ENCODE measurements around the gene SYNPO2.
A peak's percentile ranks its signal among the peaks of the same experiment; 100 is the strongest.
"Not testable (repeated sequence)": the region's sequence is repeated elsewhere in the genome, so short reads cannot be mapped to it uniquely, and the experiment has no call there.

The SYNPO2 gene

DNA sequence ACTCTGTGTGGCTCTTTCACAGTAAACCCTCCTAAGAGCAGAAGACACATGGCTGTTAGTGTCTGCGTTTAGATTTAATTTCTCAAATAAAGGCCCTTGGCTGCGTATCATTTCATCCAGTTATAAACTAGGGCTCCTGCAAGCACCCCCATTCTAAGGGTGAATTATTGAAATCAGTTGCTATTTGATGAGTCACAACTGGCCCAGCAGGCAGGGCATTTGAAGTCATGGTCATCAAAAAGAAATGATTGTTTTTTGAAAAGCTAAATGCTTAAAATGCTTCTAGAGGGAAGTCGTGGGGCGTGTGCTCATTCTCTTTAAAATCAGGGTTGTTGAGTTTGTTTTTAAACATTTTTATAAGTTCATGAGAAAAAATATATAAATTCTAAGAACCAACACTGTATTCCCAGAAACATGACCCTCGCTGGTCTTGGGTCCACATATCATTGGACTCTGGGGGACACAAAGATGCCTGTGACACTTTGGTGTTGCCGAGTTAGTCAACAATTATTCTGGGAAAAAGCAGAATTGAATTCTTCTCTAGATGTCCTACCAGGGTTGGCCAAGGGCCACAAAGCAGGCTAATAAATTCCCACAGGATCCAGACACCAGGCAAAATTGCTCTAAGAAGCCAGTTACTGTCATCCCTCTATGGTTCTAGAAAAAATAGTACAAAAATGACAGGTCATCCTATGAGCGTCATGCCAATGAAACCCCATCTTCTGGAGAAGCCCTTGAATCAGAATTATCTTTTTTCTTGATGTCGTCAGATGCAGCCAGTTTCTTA lies 147.5 kb downstream of the SYNPO2 start:
- no peak overlapping the region for H3K4me3 ChIP-seq (ENCODE audit: low read depth in 1 of 2, low read length in 2 of 2)
- peak overlapping the region; percentile 66 for H3K27ac ChIP-seq (ENCODE audit: low read length)
- H3K27me3 ChIP-seq (ENCODE audit: low read depth, low read length): no peaks in the 10 kb centered on the region
- no peaks in the 10 kb centered on the region for H3K9me3 ChIP-seq (ENCODE audit: control insufficient read depth in 1 of 2, low read length in 2 of 2)
- H3K36me3 ChIP-seq (ENCODE audit: control insufficient read depth in 1 of 2, insufficient read depth in 2 of 2, low read length in 2 of 2): peaks cover 13 to 15% of the 10 kb centered on the region in 2 donors
- peaks cover 0 to 48% of the 10 kb centered on the region in 2 donors for H3K4me1 ChIP-seq (ENCODE audit: control insufficient read depth in 1 of 2, insufficient read depth in 2 of 2, low read length in 2 of 2)

GRCh38 chr4:119037709-119038108 lies 149.1 kb downstream of the SYNPO2 start:
- no peak overlapping the region for H3K4me3 ChIP-seq (ENCODE audit: low read depth in 1 of 2, low read length in 2 of 2)
- H3K36me3 ChIP-seq (ENCODE audit: control insufficient read depth in 1 of 2, insufficient read depth in 2 of 2, low read length in 2 of 2): peaks cover 0 to 13% of the 10 kb centered on the region in 2 donors
- H3K9me3 ChIP-seq (ENCODE audit: control insufficient read depth in 1 of 2, low read length in 2 of 2): no peaks in the 10 kb centered on the region
- no peaks in the 10 kb centered on the region for H3K27me3 ChIP-seq (ENCODE audit: low read depth, low read length)
- H3K4me1 ChIP-seq (ENCODE audit: control insufficient read depth in 1 of 2, insufficient read depth in 2 of 2, low read length in 2 of 2): peaks cover 0 to 61% of the 10 kb centered on the region in 2 donors
- H3K27ac ChIP-seq (ENCODE audit: low read length): peak overlapping the region; percentile 68

GRCh38 chr4:119038116-119038841 lies 149.6 kb downstream of the SYNPO2 start:
- H3K27me3 ChIP-seq (ENCODE audit: low read depth, low read length): no peaks in the 10 kb centered on the region
- H3K4me3 ChIP-seq (ENCODE audit: low read depth in 1 of 2, low read length in 2 of 2): no peak overlapping the region
- peaks cover 0 to 13% of the 10 kb centered on the region in 2 donors for H3K36me3 ChIP-seq (ENCODE audit: control insufficient read depth in 1 of 2, insufficient read depth in 2 of 2, low read length in 2 of 2)
- H3K4me1 ChIP-seq (ENCODE audit: control insufficient read depth in 1 of 2, insufficient read depth in 2 of 2, low read length in 2 of 2): peaks cover 0 to 64% of the 10 kb centered on the region in 2 donors
- no peaks in the 10 kb centered on the region for H3K9me3 ChIP-seq (ENCODE audit: control insufficient read depth in 1 of 2, low read length in 2 of 2)
- peak overlapping the region; percentile 68 for H3K27ac ChIP-seq (ENCODE audit: low read length)

DNA sequence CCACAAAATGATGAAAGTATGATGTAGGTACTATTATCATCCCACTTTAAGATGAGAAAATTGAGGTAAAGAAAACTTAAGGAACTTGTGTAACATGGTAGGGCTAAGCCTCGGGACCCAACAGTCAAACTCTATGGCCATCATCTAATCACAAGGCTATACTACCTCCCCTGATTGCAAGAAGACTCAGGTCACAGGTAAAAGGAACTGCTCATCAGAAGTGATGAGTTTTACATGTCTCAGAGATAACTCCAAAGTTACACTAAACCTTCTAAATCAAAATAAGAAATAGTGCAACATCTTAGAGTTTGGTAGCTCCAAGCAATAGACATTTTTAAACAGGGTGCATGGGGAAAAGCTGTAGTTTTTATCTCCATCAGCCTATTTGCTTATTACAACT lies 150.5 kb downstream of the SYNPO2 start:
- H3K27me3 ChIP-seq (ENCODE audit: low read depth, low read length): no peaks in the 10 kb centered on the region
- no peak overlapping the region for H3K4me3 ChIP-seq (ENCODE audit: low read depth in 1 of 2, low read length in 2 of 2)
- H3K27ac ChIP-seq (ENCODE audit: low read length): peak overlapping the region; percentile 78
- peaks cover 0 to 57% of the 10 kb centered on the region in 2 donors for H3K4me1 ChIP-seq (ENCODE audit: control insufficient read depth in 1 of 2, insufficient read depth in 2 of 2, low read length in 2 of 2)
- peaks cover 0 to 8% of the 10 kb centered on the region in 2 donors for H3K36me3 ChIP-seq (ENCODE audit: control insufficient read depth in 1 of 2, insufficient read depth in 2 of 2, low read length in 2 of 2)
- no peaks in the 10 kb centered on the region for H3K9me3 ChIP-seq (ENCODE audit: control insufficient read depth in 1 of 2, low read length in 2 of 2)

DNA sequence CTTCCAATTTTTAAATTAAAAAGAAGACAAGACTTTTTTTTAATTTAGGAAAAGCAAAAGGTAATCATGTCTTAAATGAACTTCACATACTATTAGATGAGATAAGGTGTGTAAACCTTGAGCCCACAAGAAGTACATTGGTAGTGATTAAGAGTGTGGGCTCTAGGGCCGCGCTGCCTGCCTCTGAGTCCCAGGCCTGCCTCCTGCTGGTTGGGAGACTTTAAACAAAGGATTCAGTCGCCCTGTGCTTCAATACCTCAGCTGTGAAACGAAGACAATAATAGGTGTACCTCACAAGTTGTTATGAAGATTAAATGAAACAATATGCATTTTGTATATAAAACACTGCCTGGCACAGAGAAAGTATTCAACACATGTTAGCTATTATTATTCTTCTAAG lies 151.1 kb downstream of the SYNPO2 start:
- no peaks in the 10 kb centered on the region for H3K9me3 ChIP-seq (ENCODE audit: control insufficient read depth in 1 of 2, low read length in 2 of 2)
- H3K4me1 ChIP-seq (ENCODE audit: control insufficient read depth in 1 of 2, insufficient read depth in 2 of 2, low read length in 2 of 2): peaks cover 0 to 51% of the 10 kb centered on the region in 2 donors
- peaks cover 0 to 2% of the 10 kb centered on the region in 2 donors for H3K36me3 ChIP-seq (ENCODE audit: control insufficient read depth in 1 of 2, insufficient read depth in 2 of 2, low read length in 2 of 2)
- H3K27me3 ChIP-seq (ENCODE audit: low read depth, low read length): no peaks in the 10 kb centered on the region
- H3K27ac ChIP-seq (ENCODE audit: low read length): peak overlapping the region; percentile 78
- no peak overlapping the region for H3K4me3 ChIP-seq (ENCODE audit: low read depth in 1 of 2, low read length in 2 of 2)

DNA sequence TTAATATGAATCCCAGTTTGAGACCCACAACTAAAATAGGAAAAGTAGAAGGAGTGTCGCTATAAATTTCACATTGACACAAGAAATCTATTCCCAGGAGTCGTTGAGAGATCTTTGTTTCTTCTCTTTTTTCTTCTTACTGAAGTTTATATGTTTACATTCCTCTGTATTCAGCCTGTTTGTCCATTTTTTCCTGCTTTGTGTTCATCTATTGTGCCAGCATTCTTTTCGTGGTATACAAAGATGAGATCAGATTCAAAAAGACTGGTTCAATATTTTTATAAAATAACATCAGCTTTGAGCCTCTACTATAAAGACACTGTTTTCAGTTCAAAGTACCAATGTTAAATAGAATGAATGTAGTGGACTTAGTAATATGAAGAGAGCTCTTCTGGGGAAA lies 151.6 kb downstream of the SYNPO2 start:
- H3K36me3 ChIP-seq (ENCODE audit: control insufficient read depth in 1 of 2, insufficient read depth in 2 of 2, low read length in 2 of 2): no peaks in the 10 kb centered on the region
- peak overlapping the region; percentile 78 for H3K27ac ChIP-seq (ENCODE audit: low read length)
- no peaks in the 10 kb centered on the region for H3K9me3 ChIP-seq (ENCODE audit: control insufficient read depth in 1 of 2, low read length in 2 of 2)
- H3K4me3 ChIP-seq (ENCODE audit: low read depth in 1 of 2, low read length in 2 of 2): no peak overlapping the region
- peaks cover 0 to 48% of the 10 kb centered on the region in 2 donors for H3K4me1 ChIP-seq (ENCODE audit: control insufficient read depth in 1 of 2, insufficient read depth in 2 of 2, low read length in 2 of 2)
- no peaks in the 10 kb centered on the region for H3K27me3 ChIP-seq (ENCODE audit: low read depth, low read length)

GRCh38 chr4:119040694-119041185 lies 152.1 kb downstream of the SYNPO2 start:
- no peak overlapping the region for H3K4me3 ChIP-seq (ENCODE audit: low read depth in 1 of 2, low read length in 2 of 2)
- peaks cover 0 to 45% of the 10 kb centered on the region in 2 donors for H3K4me1 ChIP-seq (ENCODE audit: control insufficient read depth in 1 of 2, insufficient read depth in 2 of 2, low read length in 2 of 2)
- H3K9me3 ChIP-seq (ENCODE audit: control insufficient read depth in 1 of 2, low read length in 2 of 2): no peaks in the 10 kb centered on the region

DNA sequence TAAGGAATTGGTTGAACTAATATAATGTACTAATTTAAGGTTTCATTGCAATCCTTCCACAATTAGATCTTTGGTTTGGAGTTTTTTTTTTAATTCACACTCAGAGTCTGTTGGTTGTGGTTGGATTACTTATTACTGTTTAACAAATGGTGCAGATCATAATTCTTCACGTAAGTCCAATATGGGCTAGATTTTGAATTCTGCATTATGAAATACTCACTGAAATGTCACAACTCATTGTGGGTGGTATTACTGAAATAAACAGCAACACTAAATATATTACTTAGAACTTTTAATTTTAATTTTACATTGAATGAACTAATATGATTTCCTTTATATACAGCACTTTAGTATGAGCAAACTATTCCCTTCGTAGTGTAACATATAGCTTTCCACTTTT lies 152.7 kb downstream of the SYNPO2 start:
- Histone ChIP-seq H3K27ac (ENCODE audit: low read length) (peak overlapping the region; percentile 78), H3K36me3 (ENCODE audit: control insufficient read depth in 1 of 2, insufficient read depth in 2 of 2, low read length in 2 of 2) (no peaks in the 10 kb centered on the region), H3K4me1 (ENCODE audit: control insufficient read depth in 1 of 2, insufficient read depth in 2 of 2, low read length in 2 of 2) (peaks cover 0 to 41% of the 10 kb centered on the region in 2 donors)

More at GRCh38 chr4:119040694-119041185, 152.1 kb downstream of the SYNPO2 start:
- H3K27ac ChIP-seq (ENCODE audit: low read length): peak overlapping the region; percentile 78
- H3K36me3 ChIP-seq (ENCODE audit: control insufficient read depth in 1 of 2, insufficient read depth in 2 of 2, low read length in 2 of 2): no peaks in the 10 kb centered on the region
- no peaks in the 10 kb centered on the region for H3K27me3 ChIP-seq (ENCODE audit: low read depth, low read length)

DNA sequence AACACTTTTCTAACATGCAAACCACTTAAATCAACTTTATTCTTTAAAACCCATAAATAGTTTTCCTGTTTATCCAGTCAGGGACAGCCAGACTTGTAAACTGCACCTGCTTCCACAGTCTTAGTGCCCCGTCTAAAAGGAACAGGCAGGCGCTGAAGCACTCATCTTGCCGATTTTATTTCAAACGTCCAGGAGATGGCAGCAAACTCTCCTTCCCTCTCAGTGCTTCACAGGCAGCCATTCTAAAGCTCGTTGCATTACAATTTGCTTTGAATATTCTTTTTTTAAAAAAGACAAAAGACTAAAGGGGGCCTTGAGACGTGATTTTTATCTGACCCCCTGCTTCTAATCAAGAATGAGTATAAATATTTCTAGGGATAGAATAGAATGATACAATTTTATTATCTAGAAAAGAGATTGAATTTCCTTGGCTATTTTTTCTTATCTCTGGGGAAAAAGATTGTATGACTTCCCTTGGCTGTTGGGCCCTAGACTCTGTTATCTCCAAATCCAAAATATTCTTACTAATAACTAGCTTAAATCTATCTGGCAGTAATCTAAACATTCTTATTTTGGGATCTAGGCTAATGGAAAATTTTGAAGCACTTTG lies 153.4 kb downstream of the SYNPO2 start:
- Histone ChIP-seq H3K36me3 (ENCODE audit: control insufficient read depth in 1 of 2, insufficient read depth in 2 of 2, low read length in 2 of 2) (no peaks in the 10 kb centered on the region), H3K9me3 (ENCODE audit: control insufficient read depth in 1 of 2, low read length in 2 of 2) (no peaks in the 10 kb centered on the region), H3K27me3 (ENCODE audit: low read depth, low read length) (no peaks in the 10 kb centered on the region), H3K4me3 (ENCODE audit: low read depth in 1 of 2, low read length in 2 of 2) (no peak overlapping the region), H3K27ac (ENCODE audit: low read length) (peak overlapping the region; percentile 3), H3K4me1 (ENCODE audit: control insufficient read depth in 1 of 2, insufficient read depth in 2 of 2, low read length in 2 of 2) (peaks cover 0 to 38% of the 10 kb centered on the region in 2 donors)

More for the DNA sequence above, 152.7 kb downstream of the SYNPO2 start:
- Histone ChIP-seq H3K27me3 (ENCODE audit: low read depth, low read length) (no peaks in the 10 kb centered on the region), H3K4me3 (ENCODE audit: low read depth in 1 of 2, low read length in 2 of 2) (no peak overlapping the region), H3K9me3 (ENCODE audit: control insufficient read depth in 1 of 2, low read length in 2 of 2) (no peaks in the 10 kb centered on the region)

- Histone ChIP-seq H3K27me3 (ENCODE audit: low read depth, low read length) (no peaks in the 10 kb centered on the region), H3K4me1 (ENCODE audit: control insufficient read depth in 1 of 2, insufficient read depth in 2 of 2, low read length in 2 of 2) (peaks cover 0 to 25% of the 10 kb centered on the region in 2 donors), H3K4me3 (ENCODE audit: low read depth in 1 of 2, low read length in 2 of 2) (no peak overlapping the region), H3K9me3 (ENCODE audit: control insufficient read depth in 1 of 2, low read length in 2 of 2) (no peaks in the 10 kb centered on the region), H3K27ac (ENCODE audit: low read length) (no peak overlapping the region), H3K36me3 (ENCODE audit: control insufficient read depth in 1 of 2, insufficient read depth in 2 of 2, low read length in 2 of 2) (no peaks in the 10 kb centered on the region)
Observed at GRCh38 chr4:119046263-119046662, 157.6 kb downstream of the SYNPO2 start.

DNA sequence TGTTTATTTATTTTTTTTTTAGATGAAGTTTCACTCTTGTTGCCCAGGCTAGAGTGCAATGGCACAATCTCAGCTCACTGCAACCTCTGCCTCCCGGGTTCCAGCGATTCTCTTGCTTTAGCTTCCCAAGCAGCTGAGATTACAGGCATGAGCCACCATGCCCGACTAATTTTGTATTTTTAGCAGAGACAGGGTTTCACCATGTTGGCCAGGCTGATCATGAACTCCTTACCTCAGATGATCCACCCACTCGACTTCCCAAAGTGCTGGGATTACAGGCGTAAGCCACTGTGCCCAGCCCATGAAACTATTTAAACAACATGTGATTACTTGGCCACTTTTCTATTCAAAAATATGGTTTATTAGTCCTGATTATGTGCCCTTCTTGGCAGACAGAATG lies 158.4 kb downstream of the SYNPO2 start:
- not testable (repeated sequence) for H3K27ac ChIP-seq (ENCODE audit: low read length)
- peaks cover 0 to 17% of the 10 kb centered on the region in 2 donors for H3K4me1 ChIP-seq (ENCODE audit: control insufficient read depth in 1 of 2, insufficient read depth in 2 of 2, low read length in 2 of 2)

More for the DNA sequence above, 158.4 kb downstream of the SYNPO2 start:
- not testable (repeated sequence) for H3K9me3 ChIP-seq (ENCODE audit: control insufficient read depth in 1 of 2, low read length in 2 of 2); H3K27me3 ChIP-seq (ENCODE audit: low read depth, low read length); H3K4me3 ChIP-seq (ENCODE audit: low read depth in 1 of 2, low read length in 2 of 2); H3K36me3 ChIP-seq (ENCODE audit: control insufficient read depth in 1 of 2, insufficient read depth in 2 of 2, low read length in 2 of 2)

Measured in muscle layer of duodenum (tissue), 2 donors.